Stimulated activated CD4-positive, alpha-beta T cell treated with anti-CD3 and anti-CD28 coated beads, Interleukin-4, amount 100 ng/mL, for 24 hours (primary cell): ENCODE results near the gene COPZ2.
A peak's percentile ranks its signal among the peaks of the same experiment; 100 is the strongest.
"Not testable (repeated sequence)": the region's sequence is repeated elsewhere in the genome, so short reads cannot be mapped to it uniquely, and the experiment has no call there.

Experiments used
- DNase-seq: peaks from one replicate; pipeline ENCODE4 v3.0.0-alpha.2; 2020

COPZ2 gene

DNA sequence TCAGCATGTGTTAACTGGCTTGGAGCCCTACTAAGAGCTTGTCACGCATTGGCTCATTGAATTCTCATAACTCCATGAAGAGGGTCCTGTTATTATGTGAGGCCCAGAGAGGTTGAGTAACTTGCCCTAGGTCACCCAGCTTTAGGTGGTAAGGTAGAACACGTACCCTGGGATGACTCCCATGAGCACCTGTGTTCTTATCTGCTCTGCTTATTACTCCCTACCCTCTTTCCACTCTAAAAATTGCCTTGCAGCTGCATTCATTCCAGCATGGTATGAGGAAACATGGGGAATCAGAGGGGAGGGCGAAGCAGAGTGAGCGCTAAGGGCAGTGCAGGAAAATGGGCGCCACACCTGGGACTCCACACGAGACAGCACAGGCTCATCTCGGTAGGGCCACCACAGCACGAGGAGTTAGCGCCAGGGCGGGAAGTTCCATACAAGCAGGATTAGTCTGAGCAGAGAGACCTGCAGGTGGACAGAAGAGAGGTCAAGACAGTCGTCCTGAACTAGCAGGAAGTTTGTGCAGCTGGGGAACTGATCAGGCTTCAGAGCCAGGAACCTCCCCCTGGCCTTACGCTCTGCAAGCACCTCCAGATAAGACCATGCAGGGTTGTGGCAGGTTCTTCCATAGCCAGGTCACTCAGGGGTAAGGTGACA, 10.1 kb downstream of the COPZ2 start:
- no peak for DNase-seq

DNA sequence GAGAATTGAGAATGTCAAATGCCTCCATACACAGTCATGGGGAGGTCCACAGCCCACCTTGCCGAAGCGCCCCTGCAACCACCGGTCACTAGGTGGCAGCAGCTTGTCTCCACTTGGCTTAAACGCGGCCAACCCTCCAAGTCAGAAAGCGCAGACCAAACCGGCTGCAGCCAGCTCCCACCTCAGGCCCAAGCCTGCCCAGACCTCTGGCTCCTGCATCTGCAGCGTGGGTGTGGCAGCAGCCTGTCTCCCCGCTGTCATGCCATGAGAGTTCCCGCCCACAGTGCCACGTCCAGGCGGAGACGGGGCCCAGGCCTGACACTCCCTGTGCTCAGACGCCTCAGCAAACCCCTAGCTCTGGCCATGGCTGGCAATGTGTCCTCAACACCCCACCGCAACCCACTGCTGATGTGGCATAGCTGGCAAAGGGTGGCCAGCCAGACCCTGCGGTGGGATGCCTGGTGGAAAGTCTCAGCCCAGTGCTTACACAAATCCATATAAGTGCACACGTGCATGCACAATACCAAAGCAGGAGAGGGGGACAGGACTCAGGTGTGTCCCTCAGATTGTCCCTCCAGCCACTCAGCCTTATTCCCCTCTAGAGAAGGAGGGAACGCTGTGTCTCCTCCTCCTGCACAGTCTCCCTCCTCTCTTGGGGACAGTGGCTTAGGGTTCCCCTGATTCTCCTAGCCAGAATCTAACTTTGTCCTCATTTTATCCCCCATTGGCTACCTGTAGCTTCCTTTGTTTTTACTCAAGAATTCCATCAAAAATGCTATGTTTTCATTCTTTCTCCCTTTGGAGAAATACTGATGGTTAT, 10.9 kb downstream of the COPZ2 start:
- peak; percentile 80 for DNase-seq

DNA sequence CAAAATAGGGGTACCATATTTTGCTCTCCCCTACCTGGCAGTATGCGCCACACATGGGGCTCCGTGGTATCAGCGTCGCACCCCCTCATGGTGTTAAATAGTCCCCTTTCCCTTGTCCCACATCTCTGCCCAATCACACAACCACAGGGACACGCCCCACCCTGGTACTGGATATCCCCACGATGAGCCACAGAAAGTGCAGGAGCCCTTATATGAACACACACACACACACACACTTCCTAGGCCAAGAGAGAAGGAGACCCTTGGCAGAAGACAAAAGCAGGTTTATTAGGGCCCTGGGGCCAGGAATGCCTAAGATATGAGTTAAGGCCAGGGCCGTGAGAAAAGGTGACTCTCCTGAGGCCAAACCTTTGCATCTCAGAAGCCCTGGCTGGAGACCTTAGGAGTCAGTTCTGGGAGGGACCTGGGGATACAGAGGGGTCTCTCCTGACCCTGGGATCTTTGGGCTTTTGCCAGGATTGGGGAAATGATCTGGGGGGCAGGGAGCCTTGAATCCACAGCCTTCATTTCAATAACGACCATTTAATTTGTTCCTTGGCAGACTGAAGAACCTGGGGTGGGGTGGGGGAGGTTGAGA, 11.6 kb downstream of the COPZ2 start:
- no peak for DNase-seq

DNA sequence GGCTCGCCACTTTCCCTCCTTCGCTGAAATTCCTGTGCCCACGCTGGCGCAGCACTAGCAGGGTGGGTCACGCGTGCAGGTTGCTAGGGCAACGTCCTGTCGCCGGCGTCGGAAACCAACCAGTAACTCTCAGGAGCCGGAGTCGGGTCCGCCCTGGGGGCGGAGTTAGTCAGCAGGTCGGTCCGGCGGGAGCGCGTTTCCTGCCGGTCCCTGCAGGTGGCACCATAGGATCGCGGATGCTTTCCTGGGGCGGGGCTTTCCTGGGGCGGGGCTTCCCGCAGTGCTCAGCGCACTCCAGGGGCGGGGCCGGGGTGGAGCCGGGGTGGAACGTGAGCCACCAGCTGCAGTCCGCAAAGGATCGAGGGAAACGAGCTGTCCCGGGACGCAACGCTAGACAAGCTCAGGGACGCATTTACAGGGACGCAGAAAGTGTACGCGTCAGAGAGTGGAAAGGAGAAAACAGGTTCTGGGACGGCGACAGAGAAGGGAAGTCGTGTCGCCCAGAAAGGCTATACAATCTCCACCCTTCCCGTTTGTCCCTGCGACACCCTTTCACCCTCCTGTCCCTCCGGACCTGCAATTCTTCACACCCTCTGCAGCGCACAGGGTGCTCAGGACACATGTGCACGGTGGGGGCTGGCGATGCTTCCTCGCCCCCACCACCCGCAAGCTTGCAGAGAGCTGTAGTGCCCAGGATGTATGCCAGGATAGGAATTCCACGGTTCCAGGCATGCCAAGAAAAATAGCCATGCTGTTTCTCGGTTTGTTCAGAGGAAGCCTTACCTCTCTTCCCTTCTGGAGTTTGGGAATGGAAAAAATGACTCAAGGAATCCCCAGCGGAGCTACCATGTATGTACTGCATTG, 12.3 kb downstream of the COPZ2 start:
- DNase-seq = peak; percentile 98

DNA sequence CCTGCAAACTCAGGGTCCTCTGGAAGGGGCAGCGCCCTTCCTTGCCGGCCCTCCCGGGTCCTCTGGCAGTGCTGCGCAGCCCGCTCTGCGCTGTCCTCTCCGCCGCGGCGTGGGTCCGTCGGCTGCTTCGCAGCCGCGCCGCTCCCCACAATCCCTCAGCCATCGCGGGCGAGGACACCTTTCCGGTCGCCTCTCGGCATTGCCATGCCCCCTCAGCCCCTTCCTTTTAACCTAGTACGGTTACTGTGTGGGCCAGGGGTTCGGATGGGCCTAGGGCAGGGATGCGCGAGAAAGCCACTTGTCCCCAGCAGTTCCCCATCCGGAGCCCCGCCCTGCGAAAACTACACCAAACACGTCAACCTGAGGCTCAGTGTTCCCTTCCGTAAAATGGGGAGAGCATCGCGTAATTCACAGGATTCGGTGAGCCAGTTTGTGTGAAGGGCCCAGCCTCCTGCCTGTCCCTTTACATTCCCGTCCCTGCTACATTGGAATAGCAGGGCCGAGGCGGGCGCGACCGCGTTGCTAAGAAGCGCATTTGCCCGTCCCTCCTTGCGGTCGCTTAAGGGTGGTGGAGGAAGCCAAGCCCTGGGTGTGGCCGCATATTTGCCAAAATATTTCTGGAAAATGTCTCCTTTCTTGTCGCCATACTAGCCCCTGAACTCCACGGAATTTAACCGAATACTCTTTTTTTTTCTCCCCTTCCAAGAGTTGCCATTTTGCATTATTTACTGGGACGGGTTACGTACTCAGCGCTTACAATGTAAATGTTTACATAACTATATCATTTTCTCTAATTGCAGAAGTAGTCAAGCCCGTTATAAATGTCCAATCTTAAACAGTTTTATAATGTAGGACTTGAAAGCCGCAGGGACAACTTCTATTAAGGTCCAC, 13.2 kb downstream of the COPZ2 start:
- peak; percentile 48 for DNase-seq

DNA sequence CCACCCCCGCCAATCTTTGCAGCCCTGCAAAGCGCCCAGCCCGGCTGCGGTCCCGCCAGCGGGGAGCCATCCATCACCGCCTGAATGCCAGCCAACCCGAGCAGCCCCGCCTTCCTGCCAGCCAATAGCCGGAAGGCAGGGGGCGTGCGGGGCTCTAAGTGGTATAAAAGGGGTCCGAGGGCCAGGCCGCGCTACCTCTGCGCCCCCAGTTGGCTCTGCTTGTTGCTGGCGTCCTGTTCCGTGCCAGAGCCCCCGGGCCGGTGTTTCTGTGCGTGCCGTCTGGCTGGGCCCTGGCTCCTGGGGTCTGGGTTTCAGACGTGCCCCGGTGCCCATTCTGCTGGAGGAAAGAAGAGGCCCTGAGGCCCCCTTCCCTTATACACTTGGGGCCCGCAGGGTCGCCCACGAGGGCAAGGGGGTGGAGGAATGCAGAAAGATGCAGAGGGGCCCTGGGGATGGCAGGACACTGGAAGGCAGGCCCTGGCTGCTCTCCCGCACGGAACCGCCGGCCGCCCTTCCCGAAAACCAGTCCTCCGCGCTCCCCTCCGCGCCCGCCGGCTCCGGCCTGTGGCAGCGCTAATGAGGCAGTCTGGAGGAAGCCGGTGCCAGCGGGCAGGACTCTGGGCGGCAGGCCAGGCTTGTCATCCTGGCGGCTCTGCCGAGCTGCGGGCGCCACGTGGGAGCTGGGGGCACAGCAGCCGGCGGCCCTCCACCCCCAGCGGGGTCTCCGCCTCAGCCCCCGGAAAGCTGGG, 14.0 kb downstream of the COPZ2 start:
- DNase-seq = peak; percentile 39

DNA sequence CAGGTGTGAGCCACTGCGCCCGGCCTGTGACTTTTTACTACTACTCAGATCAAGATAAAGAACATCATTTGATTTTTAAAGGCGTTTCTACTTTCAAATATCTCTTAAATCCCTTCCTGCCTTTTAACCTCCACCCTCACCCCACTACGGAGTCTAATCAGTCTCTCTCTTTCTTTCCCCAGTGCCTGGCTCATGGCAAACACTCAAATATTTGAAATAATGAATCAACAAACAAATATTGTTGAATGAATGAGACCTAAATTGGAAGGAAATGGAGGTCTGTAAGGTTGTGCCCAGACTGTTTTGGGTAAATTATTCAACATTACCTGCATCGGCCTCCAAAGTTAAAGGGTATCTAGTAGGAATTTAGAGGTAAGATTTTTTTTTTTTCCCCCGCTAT, 14.7 kb downstream of the COPZ2 start:
- no peak for DNase-seq

DNA sequence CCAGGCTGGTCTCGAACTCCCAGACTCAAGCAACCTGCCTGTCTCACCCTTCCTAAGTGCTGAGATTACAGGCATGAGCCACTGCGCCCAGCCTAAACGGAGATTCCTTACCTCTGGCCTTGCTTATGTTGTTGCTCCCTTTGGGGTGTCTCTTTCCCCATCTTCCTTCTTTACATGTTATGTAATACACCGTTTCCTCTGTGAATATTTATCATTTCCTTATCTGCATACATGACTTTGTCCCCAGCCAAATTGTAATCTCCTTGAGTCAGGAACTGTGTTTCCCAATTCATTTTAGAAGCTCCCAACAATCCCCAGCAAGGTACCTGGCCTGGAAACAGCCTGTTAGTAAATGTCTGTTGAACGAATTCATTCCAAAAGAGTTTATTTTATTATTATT, 15.7 kb downstream of the COPZ2 start:
- no peak for DNase-seq

DNA sequence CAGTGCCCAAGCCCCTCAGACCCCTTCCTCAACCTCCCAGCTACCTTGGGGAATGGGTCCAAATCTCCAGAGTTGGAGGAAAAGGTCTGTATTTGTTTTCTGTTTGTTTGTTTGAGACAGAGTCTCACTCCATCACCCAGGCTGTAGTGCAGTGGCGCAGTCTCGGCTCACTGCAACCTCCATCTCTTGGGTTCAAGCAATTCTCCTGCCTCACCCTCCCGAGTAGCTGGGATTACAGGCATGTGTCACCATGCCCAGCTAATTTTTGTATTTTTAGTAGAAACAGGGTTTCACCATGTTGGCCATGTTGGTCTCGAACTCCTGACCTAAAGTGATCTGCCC, 19.8 kb downstream of the COPZ2 start:
- not testable (repeated sequence) for DNase-seq

DNA sequence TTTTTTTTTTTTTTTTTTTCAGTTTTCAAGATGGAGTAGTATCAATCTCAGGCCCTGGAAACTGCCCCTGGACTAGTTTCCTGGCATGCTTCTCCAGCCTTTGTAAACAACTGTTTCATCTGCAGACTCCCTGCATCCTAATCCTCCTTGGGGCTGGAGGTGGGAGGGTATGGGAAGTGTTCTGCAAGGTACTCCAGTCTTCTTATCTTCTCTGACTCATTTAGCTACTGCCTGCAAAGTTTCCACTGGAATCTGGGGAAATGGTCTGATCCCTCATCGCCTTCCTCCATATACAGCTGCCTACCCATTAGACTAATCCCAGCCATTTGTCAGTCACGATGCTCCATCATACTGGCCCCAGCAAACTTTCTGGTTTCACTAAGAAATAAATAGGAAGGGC, 21.5 kb downstream of the COPZ2 start:
- DNase-seq = no peak

DNA sequence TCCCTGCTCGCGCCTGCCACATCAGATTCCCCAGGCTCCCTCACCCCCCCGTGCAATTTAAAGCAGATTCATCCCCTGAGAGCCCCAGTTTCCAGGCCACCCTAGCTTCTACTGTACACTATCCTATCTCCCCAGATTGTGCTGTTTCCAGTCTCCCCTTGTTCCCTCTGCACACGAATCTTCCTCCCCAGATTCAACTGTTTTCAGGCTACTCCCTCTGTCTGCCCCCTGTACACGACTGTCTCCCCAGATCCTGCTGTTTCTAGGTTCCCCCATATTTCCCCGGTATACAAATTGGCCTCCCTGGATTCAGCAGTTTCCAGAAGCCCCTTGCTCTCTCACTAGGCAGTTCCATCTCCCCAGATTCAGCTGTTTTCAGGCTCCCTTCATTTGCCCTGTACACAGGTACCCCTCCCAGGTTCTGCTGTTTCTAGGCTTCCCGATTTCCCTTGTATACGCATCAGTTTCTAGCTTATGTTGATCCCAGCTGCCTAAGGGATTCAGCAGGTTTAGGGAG, 22.9 kb downstream of the COPZ2 start:
- no peak for DNase-seq

DNA sequence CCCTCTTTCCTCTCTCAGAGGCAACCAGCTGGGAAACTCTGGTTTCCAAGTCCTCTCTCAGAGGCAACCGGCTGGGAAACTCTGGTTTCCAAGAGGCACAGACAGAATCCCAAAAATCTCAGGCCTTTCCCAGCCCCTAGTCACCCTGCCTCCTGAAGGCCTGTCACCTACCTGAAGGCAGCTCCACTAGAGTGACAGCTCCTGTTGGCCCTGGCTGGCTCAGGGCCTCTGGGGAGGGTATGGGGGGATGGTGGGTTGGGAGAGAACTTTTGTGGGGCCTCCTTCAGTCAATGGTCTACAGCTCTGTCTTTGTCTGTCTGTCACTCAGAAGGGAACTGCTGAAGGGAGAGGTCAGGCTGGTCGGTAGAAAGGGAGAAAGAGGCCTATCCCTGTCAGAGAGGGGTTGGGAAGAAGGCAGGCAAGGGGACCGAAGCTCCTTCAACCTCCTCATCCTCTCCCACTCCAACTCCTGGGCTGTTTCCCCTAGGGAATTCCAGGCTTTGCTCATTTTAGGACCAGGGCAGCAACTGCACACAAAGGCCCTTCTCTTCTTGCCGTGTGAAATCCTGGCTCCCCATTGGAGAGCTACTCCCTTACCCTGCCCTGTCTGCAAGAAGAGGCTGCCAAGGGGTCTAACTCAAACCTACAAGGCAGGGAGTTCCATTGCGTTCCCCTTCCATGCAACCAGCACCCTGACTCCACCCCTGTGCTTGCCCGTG, 23.6 kb downstream of the COPZ2 start:
- DNase-seq = no peak

DNA sequence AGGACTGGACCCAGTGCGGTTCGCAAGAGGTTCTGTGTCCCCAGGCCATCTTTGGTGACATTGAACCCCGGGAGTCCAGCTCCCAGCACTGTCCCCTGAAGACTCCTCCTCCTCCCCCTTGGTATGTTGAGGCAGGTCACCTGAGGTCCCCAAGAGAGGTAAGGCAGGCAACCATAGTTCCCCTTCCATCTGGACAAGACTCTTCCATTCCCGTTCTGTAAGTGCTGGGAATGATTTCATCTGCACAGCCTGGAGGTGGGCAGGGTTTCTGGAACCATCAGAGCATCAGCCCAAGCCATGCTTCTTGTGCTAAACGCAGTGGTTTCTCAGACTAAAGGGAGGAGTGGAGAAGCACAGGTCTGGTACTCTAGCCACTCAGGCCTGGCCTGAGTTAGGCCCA, 24.9 kb downstream of the COPZ2 start:
- no peak for DNase-seq

DNA sequence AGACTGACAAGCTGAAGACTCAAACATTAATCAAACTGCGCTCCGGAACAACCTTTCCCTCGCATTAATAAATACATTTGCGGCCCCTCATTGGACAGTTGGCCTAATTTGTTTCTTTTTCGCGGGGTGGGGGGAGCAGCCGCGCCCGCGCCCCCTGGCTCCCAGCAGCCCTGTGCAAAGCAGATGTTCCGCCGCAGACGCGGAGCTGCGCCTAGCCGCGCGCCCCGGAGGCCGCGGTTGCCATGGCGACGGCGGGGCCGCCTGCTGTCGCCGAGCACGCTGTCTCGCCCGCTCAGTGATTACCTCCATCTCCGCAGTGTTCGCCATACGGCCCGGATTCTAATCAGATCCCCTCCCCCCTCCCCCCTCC, 25.5 kb downstream of the COPZ2 start:
- DNase-seq = peak; percentile 54

DNA sequence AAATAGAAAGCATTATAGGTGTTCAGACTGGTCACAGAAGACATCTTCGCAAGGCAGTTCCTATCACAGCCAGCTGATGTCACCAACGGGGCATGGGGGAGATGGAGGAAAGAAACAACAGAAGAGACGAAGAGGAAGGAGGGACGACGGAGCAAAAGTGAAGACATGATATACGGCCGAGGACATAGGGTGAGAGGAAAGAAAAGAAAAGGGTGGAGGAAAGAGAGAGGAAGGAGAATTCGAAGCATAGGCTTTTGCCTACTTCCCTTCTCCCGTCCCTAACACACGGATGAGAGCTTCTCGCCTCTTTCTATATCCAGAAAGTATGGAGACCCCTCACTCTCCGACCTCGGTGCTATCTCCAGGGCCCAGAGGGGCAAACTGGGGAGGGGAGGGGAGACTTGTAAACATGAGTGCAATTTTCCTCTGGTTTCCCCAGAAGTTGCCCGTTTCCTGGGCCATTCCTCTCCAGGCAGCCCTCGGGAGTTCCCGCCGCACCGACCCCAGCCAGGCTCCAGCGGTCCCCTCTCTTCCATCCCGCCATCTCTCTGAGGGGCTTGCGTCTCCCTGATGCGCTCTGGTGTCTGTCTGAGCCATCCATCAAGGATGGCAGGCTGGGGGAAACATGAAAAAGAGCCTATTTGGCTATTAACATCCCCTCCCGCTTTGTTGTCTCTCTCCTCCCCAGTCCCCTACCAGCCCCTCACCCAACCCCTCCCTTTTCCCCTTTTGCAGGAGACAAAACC, 26.0 kb downstream of the COPZ2 start:
- peak; percentile 56 for DNase-seq

DNA sequence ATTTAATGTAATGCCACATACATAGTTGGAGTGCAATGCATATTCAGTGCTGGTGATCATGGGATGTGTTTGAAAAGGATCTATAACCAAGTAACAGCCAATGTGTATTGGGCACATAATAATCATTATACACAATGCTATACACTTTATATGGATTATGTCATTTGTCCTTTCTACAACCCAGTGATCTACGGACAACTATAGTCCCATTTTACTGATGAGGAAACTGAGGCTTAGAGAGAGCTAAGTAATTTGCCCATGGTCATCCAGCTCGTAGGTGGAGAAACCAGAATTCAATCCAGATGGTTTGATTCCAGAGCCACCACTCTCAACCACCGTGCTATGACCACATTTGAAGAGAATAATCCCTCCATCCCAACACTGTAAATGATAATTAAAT, 27.4 kb downstream of the COPZ2 start:
- DNase-seq = no peak

DNA sequence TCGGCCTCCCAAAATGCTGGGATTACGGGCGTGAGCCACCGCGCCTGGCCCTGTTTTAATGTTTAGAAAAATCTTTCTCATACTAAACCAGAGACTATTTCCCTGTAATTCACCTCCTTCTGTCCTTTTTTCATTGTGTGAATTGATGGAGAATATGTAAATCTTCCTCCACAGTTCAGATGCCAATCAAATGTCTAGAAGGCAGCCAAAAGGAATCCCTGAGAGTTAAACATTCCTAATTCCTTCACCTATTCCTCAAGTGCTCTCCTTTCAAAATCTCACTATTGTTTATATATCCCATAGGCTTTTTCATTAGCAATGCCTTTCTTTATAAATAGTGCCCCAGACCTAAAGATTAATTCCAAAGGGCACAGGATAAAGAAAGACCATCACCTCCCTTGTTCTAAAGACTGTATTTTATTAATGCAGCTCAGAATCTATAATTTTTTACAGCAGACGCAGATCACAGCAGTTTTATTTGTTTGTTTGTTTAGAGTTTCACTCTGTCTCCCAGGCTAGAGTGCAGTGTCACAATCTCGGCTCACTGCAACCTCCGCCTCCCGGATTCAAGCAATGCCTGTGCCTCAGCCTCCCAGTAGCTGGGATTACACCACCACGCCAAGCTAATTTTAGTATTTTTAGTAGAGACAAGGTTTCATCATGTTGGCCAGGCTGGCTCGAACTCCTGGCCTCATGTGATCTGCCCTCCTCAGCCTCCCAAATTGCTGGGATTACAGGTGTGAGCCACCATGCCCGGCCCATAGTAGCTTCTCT, 30.5 kb downstream of the COPZ2 start:
- DNase-seq = no peak

DNA sequence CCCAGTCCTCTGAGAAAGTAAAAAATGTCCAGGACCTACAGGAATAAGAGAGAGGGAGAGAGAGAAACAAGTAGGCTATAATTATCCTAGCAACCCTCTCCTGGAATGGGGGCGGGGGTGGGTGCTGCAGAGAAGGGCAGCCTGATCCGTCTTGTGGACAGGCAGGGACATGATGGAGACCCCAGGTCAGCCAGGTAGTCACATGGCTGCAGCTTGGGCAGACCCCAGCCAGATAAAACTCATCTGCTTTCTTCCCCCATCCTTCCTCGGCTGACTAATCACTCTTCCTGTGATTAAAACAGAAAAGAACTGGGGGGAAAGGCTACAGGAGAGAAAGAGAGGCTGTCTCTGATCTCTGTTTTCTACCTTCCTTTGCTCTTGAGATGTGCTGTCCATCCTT, 32.6 kb downstream of the COPZ2 start:
- no peak for DNase-seq
